ENCODE results near the gene BTBD7.
"Not testable (repeated sequence)": the region's sequence is repeated elsewhere in the genome, so short reads cannot be mapped to it uniquely, and the experiment has no call there.

BTBD7 gene

GRCh38 chr14:93245764-93246420, 86.9 kb downstream of the BTBD7 start:
- no peak for FAIRE-seq

- no peak for FAIRE-seq
Measured at GRCh38 chr14:93240678-93241000, 92.2 kb downstream of the BTBD7 start.

GRCh38 chr14:93239869-93240677, 92.8 kb downstream of the BTBD7 start:
- no peak for FAIRE-seq

- FAIRE-seq = no peak
Measured at GRCh38 chr14:93234798-93235197, 98.0 kb downstream of the BTBD7 start.

DNA sequence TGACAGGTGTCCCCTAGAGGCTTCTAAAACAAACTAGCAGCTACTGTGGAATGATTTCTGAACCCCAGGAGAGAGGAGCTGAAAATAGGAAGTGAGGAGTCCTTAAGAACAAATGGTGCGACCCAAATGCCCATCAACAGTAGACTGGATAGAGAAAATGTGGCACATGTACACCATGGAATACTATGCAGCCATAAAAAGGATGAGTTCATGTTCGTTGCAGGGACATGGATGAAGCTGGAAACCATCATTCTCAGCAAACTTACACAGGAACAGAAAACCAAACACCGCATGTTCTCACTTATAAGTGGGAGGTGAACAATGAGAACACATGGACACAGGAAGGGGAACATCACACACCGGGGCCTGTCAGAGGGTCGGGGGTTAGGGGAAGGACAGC, 99.8 kb downstream of the BTBD7 start:
- FAIRE-seq = not testable (repeated sequence)

- FAIRE-seq = no peak
Measured at GRCh38 chr14:93232159-93232558, 100.7 kb downstream of the BTBD7 start.

GRCh38 chr14:93231129-93231979, 101.5 kb downstream of the BTBD7 start:
- FAIRE-seq = no peak

GRCh38 chr14:93230539-93230938, 102.3 kb downstream of the BTBD7 start:
- FAIRE-seq = no peak

- no peak for FAIRE-seq
Measured at GRCh38 chr14:93228550-93228949, 104.3 kb downstream of the BTBD7 start.

- FAIRE-seq = no peak
Measured at GRCh38 chr14:93223565-93223964, 109.3 kb downstream of the BTBD7 start.

- FAIRE-seq = no peak
Measured at GRCh38 chr14:93220509-93220908, 112.3 kb downstream of the BTBD7 start.

GRCh38 chr14:93219103-93219726, 113.6 kb downstream of the BTBD7 start:
- peak; percentile 50 for FAIRE-seq

DNA sequence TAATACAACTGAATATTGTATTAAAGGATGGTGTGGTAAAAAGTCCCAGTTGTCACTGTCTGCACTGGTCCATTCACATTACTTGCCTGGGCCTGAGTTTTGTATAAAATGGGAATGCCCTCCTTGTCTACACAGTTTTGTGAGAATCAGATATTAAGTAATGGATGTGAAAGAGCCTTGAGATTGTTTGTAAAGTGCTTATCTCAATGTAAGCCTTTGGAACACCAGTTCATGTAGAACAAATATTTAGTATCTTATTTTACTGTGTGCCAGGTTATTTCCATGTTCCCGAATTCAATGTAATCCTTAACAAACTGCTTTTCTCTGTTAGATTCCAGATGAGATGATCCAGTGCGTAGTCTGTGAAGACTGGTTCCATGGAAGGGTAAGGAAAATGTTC, 118.2 kb downstream of the BTBD7 start:
- no peak for FAIRE-seq

DNA sequence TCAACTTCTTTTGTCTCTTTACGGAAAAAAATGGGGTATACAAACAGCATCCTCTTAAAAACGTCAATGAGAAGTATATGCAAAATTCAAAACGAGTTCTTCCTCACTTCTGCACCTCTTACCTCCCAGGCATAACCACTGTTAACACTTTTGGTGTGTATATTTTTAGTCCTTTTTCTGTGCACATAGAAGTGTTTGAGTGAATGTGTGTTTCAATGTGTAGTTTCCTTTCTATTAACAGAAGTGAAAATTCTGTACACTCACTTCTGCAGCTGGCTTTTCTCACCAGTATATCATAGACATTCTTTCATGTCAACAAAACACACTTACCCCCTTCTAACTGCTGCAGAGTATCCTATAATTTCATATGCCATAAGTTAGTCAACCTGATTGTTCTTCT, 120.4 kb downstream of the BTBD7 start:
- no peak for FAIRE-seq

GRCh38 chr14:93207468-93208308, 125.1 kb downstream of the BTBD7 start:
- no peak for FAIRE-seq

DNA sequence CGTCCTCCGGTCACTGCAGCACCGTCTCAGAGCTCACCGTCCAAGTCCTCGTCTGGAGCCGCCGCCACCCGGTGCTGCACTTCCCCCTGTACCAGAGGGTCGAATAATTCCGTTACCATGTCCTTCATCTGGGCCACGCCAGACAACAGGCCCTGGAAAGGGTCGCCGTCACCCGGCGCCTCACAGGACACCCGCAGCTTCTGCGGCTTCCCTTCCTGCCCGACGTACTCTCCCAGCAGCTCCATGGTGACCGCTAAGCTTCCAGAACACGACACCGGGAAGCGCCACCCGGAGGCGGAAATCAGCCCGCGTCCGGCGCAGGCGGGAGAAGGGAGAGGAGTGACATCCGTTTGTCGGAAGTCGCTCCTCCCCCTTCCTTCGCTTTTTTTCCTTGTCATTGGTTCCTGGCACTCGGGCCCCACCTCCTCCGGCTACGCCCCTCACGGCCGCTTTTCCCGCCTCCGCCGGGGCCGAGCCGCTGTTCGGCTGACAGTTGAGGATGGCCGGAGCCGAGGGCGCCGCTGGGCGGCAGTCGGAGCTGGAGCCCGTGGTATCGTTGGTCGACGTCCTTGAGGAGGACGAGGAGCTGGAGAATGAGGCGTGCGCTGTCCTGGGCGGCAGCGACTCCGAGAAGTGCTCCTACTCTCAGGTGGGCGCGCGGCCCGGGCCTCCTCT, 125.9 kb downstream of the BTBD7 start, which contains the start of the genes GON7 and UBR7:
Gene GON7, minus strand, starts transcription at position 273 of the 675 bp plus-strand sequence. Its CDS starts 28 bp downstream, at position 245.
Gene UBR7, plus strand, starts transcription at position 464 of the 675 bp plus-strand sequence. Its CDS starts 36 bp downstream, at position 500.
- peak; percentile 85 for FAIRE-seq

DNA sequence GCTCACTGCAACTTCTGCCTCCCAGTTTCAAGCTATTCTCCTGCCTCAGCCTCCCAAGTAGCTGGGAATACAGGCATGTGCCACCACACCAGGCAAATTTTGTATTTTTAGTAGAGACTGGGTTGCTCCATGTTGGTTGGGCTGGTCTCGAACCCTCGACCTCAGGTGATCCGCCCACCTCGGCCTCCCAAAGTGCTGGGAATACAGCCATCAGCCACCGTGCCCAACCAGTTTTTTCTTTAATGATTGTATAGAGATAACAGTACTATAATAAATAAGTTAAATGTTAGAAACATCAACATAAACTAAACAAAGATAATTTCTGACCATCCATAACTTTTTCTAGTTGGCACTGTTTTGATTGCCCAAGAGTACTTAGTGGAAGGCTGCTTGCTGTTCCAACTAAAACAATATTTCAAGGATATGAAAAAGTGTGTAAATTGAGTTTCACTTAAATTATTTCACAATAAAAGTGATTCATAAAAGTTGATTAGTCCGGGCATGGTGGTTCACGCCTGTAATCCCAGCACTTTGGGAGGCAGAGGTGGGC, 131.6 kb downstream of the BTBD7 start:
- no peak for FAIRE-seq

DNA sequence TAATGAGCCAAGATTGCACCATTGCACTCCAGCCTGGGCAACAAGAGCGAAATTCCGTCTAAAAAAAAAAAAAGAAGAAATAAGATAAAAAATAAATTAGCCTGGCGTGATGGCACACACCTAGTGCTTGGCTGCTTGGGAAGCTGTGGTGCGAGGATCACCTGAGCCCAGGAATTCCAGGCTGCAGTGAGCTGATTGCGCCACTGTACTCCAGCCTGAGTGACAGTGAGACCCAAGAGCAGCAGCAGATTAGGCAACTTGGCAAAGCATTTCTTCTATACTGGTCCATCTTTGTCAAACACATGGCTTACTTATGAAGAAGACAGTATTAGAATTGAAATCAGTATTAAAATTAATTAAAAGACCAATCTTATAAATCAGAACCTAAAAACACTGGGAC, 132.3 kb downstream of the BTBD7 start:
- no peak for FAIRE-seq

- FAIRE-seq = no peak
Measured at GRCh38 chr14:93199031-93199430, 133.8 kb downstream of the BTBD7 start.

DNA sequence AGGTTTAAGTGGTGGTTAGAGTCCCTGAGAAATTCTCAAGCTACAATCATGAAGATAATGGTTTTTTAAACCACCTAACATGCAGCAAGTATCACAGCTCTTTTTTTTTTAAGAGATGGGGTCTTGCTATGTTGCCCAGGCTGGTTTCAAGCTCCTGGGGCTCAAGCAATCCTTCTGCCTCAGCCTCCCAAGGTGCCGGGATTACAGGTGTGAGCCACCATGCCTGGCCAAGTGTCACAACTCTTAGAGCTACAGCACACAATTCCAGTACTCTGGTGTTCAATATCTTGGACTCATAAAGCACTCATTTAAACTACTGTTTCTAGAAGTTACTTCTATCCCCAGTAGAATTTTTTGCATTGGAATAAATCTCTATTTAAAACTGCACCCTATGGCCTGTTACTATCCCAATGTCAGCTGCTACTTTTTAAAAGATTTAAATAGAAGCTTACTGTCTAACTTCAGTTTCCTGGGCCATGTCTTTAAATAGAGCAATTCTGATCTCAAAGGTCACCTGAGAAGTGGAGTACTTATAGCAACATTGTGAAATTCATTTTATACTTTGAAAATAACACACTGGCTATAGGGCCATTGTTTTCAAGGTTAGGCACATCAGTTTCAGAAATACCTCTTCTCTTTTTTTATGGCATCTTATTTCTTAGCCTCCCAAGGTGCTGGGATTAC, 137.4 kb downstream of the BTBD7 start:
- FAIRE-seq = no peak
